Upper lobe of left lung (tissue), 6 donors: ENCODE data around the gene PRKAR1A. TPM values are rescaled to one million over a fixed set of nuclear protein-coding genes. Genes with fewer than 3 reads are reported as not detected.

Source experiments
- ATAC-seq, 2 donors: fragments of 200-7000 bp; cut with Tn5 transposase; one replicate each; pipeline ENCODE4 v1.9.1; 2022; ENCODE audit warnings: mild to moderate bottlenecking in 2 of 2, moderate library complexity in 2 of 2; ENCODE audit not compliant: low FRiP score in 2 of 2
- DNase-seq, 2 donors: peaks; one replicate each; pipeline ENCODE4 v3.0.0-alpha.2; 2019 to 2020
- H3K27ac ChIP-seq, 4 donors: fragments of 200-600 bp; sonication (generic); one replicate each; pipeline ENCODE4 v1.5.1; 2016 to 2019
- H3K27me3 ChIP-seq, 4 donors: fragments of 200-600 bp; sonication (generic); one replicate each; pipeline ENCODE4 v1.5.1; 2017 to 2019
- H3K36me3 ChIP-seq, 4 donors: fragments of 200-600 bp; sonication (generic); one replicate each; pipeline ENCODE4 v1.5.1; 2016 to 2019
- H3K4me1 ChIP-seq, 4 donors: fragments of 200-600 bp; sonication (generic); one replicate each; pipeline ENCODE4 v1.5.1; 2018 to 2019
- H3K4me3 ChIP-seq, 4 donors: fragments of 200-600 bp; sonication (generic); one replicate each; pipeline ENCODE4 v1.5.1; 2017 to 2019; ENCODE audit warnings: mild to moderate bottlenecking in 2 of 4, moderate library complexity in 1 of 4
- H3K9me3 ChIP-seq, 4 donors: fragments of 200-600 bp; sonication (generic); one replicate each; pipeline ENCODE4 v1.5.1; 2018 to 2019
- CTCF ChIP-seq, 6 experiments: fragments of 450-650 bp in 4 of 6; fragments of 200-600 bp in 2 of 6; sonication (generic) in 2 of 6; IDR thresholded peaks; one replicate each; pipeline ENCODE4 v1.5.1; 2016 to 2019; ENCODE audit warnings: antibody characterized with exemption in 6 of 6
- EP300 ChIP-seq, 4 donors: sonication (generic); formaldehyde crosslinking; IDR thresholded peaks; one replicate each; pipeline ENCODE4 v1.5.1; 2017; ENCODE audit warnings: antibody characterized with exemption in 4 of 4, control low read depth in 2 of 4
- POLR2A ChIP-seq, 4 donors: fragments of 450-650 bp; IDR thresholded peaks; one replicate each; pipeline ENCODE4 v1.5.1; 2016 to 2017; ENCODE audit warnings: antibody characterized with exemption in 4 of 4, mild to moderate bottlenecking in 2 of 4
- POLR2AphosphoS5 ChIP-seq, 2 donors: sonication (generic); formaldehyde crosslinking; IDR thresholded peaks; one replicate each; pipeline ENCODE4 v1.5.1; 2017; ENCODE audit warnings: antibody characterized with exemption in 2 of 2
- WGBS, 2 donors: methylation state at CpG; one replicate each; pipeline ENCODE4 v1.1.5; 2017 to 2018; 5-methylcytosine and 5-hydroxymethylcytosine counted together
- total RNA-seq, 6 donors: library from RNA; depleted of rRNA in 4 of 6; stranded (reverse); fragments of >200 nt in 4 of 6; gene quantifications; one replicate each; pipeline versions ENCODE4 v1.1.0 to v1.2.1, GENCODE V29; 2016 to 2021
- donor health status: DM: no; HTN: no; CAD: no; lungs with moderate emphysema.
- donor health status: DM: no; HTN: yes; CAD: no; lungs with severe emphysema.

The PRKAR1A gene
- total RNA-seq, 6 donors from 2014 or later = 161 to 490 (median 396) TPM

GRCh38 chr17:68584581-68585303 lies 72.5 kb downstream of the PRKAR1A start:
- ATAC-seq (no peak), DNase-seq (no peak)
- Histone ChIP-seq H3K36me3 (peaks cover 0 to 6% (median 0%) of the 10 kb centered on the region in 4 donors), H3K4me1 (peaks cover 14 to 40% (median 18%) of the 10 kb centered on the region in 4 donors), H3K27me3 (no peaks in the 10 kb centered on the region), H3K27ac (no peak overlapping the region), H3K4me3 (no peak overlapping the region), H3K9me3 (no peaks in the 10 kb centered on the region)
- TF ChIP-seq POLR2A (IDR thresholded peaks at IDR 0.05) (no peak), CTCF (IDR thresholded peaks at IDR 0.05) (no peak), EP300 (IDR thresholded peaks at IDR 0.05) (no peak), POLR2AphosphoS5 (IDR thresholded peaks at IDR 0.05) (no peak)
- WGBS, 2 donors = 82 to 85% methylated on average over 5 of the region's 5 CpGs

GRCh38 chr17:68585643-68586042 lies 73.4 kb downstream of the PRKAR1A start:
- Histone ChIP-seq H3K36me3 (peaks cover 0 to 6% (median 0%) of the 10 kb centered on the region in 4 donors), H3K27me3 (no peaks in the 10 kb centered on the region), H3K4me3 (no peak overlapping the region), H3K27ac (peak overlapping the region in 1 of 4 donors; percentile 64), H3K9me3 (no peaks in the 10 kb centered on the region), H3K4me1 (peaks cover 5 to 33% (median 10%) of the 10 kb centered on the region in 4 donors)
- TF ChIP-seq POLR2AphosphoS5 (IDR thresholded peaks at IDR 0.05) (no peak), POLR2A (IDR thresholded peaks at IDR 0.05) (no peak), CTCF (IDR thresholded peaks at IDR 0.05) (no peak), EP300 (IDR thresholded peaks at IDR 0.05) (no peak)
- no peak for DNase-seq
- 55 to 73% methylated on average over 4 of the region's 4 CpGs for WGBS, 2 donors
- no peak for ATAC-seq

GRCh38 chr17:68587026-68587425 lies 74.8 kb downstream of the PRKAR1A start:
- Histone ChIP-seq H3K27me3 (no peaks in the 10 kb centered on the region), H3K4me3 (no peak overlapping the region), H3K4me1 (peaks cover 0 to 20% (median 2%) of the 10 kb centered on the region in 4 donors), H3K27ac (no peak overlapping the region), H3K9me3 (no peaks in the 10 kb centered on the region), H3K36me3 (peaks cover 0 to 9% (median 0%) of the 10 kb centered on the region in 4 donors)
- DNase-seq = no peak
- ATAC-seq = no peak
- TF ChIP-seq CTCF (IDR thresholded peaks at IDR 0.05) (no peak), POLR2AphosphoS5 (IDR thresholded peaks at IDR 0.05) (no peak), EP300 (IDR thresholded peaks at IDR 0.05) (no peak), POLR2A (IDR thresholded peaks at IDR 0.05) (no peak)
- WGBS, 2 donors = 96 to 97% methylated on average over 5 of the region's 5 CpGs

- Histone ChIP-seq H3K4me3 (no peak overlapping the region), H3K4me1 (peaks cover 0 to 15% (median 2%) of the 10 kb centered on the region in 4 donors), H3K9me3 (no peaks in the 10 kb centered on the region), H3K27ac (no peak overlapping the region), H3K36me3 (peaks cover 0 to 9% (median 0%) of the 10 kb centered on the region in 4 donors), H3K27me3 (no peaks in the 10 kb centered on the region)
- WGBS, 2 donors = 86 to 88% methylated on average over 2 of the region's 2 CpGs
- TF ChIP-seq POLR2AphosphoS5 (IDR thresholded peaks at IDR 0.05) (no peak), CTCF (IDR thresholded peaks at IDR 0.05) (no peak), EP300 (IDR thresholded peaks at IDR 0.05) (no peak), POLR2A (IDR thresholded peaks at IDR 0.05) (no peak)
- ATAC-seq (no peak), DNase-seq (no peak)
These were observed 75.6 kb downstream of the PRKAR1A start for GRCh38 chr17:68587847-68588246.

GRCh38 chr17:68588362-68588761 lies 76.1 kb downstream of the PRKAR1A start:
- peaks cover 0 to 17% (median 5%) of the 10 kb centered on the region in 4 donors for H3K4me1 ChIP-seq
- TF ChIP-seq EP300 (IDR thresholded peaks at IDR 0.05) (no peak), POLR2AphosphoS5 (IDR thresholded peaks at IDR 0.05) (no peak), POLR2A (IDR thresholded peaks at IDR 0.05) (no peak), CTCF (IDR thresholded peaks at IDR 0.05) (no peak)
- no peak overlapping the region for H3K4me3 ChIP-seq
- no peaks in the 10 kb centered on the region for H3K27me3 ChIP-seq
- DNase-seq (no peak), ATAC-seq (no peak)
- H3K36me3 ChIP-seq = peaks cover 0 to 9% (median 0%) of the 10 kb centered on the region in 4 donors
- H3K9me3 ChIP-seq = no peaks in the 10 kb centered on the region
- H3K27ac ChIP-seq = no peak overlapping the region
- WGBS, 2 donors = 77 to 84% methylated on average over 1 of the region's 1 CpG
